ENCODE data around the gene CNTN6. TPM values are rescaled to one million over a fixed set of nuclear protein-coding genes. Genes with fewer than 3 reads are reported as not detected.

Gene CNTN6
- total and polyA plus RNA-seq, 2 of the 4 experiments (the other 2 are of a cell fraction), result not detected

DNA sequence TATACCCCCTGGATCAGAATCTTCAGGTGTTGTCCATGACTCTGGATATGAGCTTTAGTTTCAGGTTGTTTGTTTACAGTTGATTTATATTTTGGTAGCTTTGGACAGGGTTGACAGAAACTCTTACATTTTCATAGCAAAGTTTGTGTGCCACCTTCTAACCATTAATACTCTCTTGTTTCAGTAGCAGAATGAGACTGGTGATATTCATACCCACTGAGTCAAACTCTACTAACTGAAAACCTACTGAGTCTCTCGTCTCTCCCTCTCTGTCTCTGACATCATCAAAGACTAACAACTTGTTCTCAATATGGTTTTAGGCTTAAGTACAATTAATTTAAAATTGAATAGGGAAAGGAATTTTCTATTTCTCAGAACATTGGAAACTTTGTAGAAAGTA is 282.3 kb downstream of the CNTN6 start:
- no peak overlapping the region for H3K14ac ChIP-seq (replicated peaks; ENCODE audit: low read depth, low read length)
- H3K4me1 ChIP-seq (ENCODE audit: control insufficient read depth, insufficient read depth, low read length), result no peaks in the 10 kb centered on the region
- H3K9me3 ChIP-seq (ENCODE audit: control insufficient read depth, insufficient read depth, low read length), result peaks cover 4% of the 10 kb centered on the region
- no peak overlapping the region for H2AK9ac ChIP-seq (replicated peaks; ENCODE audit: low read depth, low read length, poor library complexity)
- H4K20me1 ChIP-seq (ENCODE audit: insufficient read depth, low read length), result no peaks in the 10 kb centered on the region
- no peak overlapping the region for H2BK120ac ChIP-seq (ENCODE audit: low read depth, low read length)
- dilution Hi-C loops (cut with HindIII; ENCODE audit: low sequenced_read_pairs, unreplicated experiment), result no loop called here
- H3K18ac ChIP-seq (ENCODE audit: low read depth, low read length), result no peak overlapping the region
- no peak overlapping the region for H4K91ac ChIP-seq (ENCODE audit: insufficient read depth, low read depth, low read length)
- H3K23ac ChIP-seq (ENCODE audit: low read depth, low read length), result no peak overlapping the region
- no peak overlapping the region for H2AFZ ChIP-seq (replicated peaks; ENCODE audit: low read length, poor library complexity)
- H3K9me1 ChIP-seq (ENCODE audit: insufficient read depth, low read length), result no peaks in the 10 kb centered on the region
- no peaks in the 10 kb centered on the region for H3K36me3 ChIP-seq (ENCODE audit: control insufficient read depth, insufficient read depth, low read length)
- no peak overlapping the region for H3K4me3 ChIP-seq (ENCODE audit: insufficient read depth, low read depth, low read length)
- H2BK5ac ChIP-seq (ENCODE audit: low read depth, low read length, poor library complexity, severe bottlenecking), result no peak overlapping the region
- H4K5ac ChIP-seq (ENCODE audit: low read depth, low read length), result no peak overlapping the region
- no peak overlapping the region for H2AK5ac ChIP-seq (ENCODE audit: low read depth, low read length)
- ATAC-seq (ENCODE audit: low read depth) (no peak), DNase-seq (no peak)
- no peak overlapping the region for H3K9ac ChIP-seq (ENCODE audit: low read depth, low read length)
- no peak overlapping the region for H3K4ac ChIP-seq (ENCODE audit: low read depth, low read length)
- in situ Hi-C loops (cut with MboI; ENCODE audit: low sequenced_read_pairs), result no loop called here
- H2BK20ac ChIP-seq (ENCODE audit: low read depth, low read length), result no peak overlapping the region
- no peak overlapping the region for H3K27ac ChIP-seq (ENCODE audit: insufficient read depth, low read length)
- intact Hi-C loops (cut with micrococcal nuclease), result no loop called here
- ChIA-PET POLR2A (ENCODE audit: unreplicated experiment) (no interaction called here), CTCF (no interaction called here)
- no peak overlapping the region for H4K8ac ChIP-seq (ENCODE audit: low read depth in 2 of 2, low read length in 2 of 2)
- WGBS, 2 experiments (ENCODE audit: extremely low coverage in 2 of 2, insufficient read length in 1 of 2), result no CpG with 5 or more reads among the region's 1 CpG
- no peaks in the 10 kb centered on the region for H3K27me3 ChIP-seq (ENCODE audit: control insufficient read depth, insufficient read depth, low read length)
- H3K79me1 ChIP-seq (ENCODE audit: low read depth in 1 of 2, low read length in 2 of 2), result no peaks in the 10 kb centered on the region
- TF ChIP-seq SMC3 (IDR thresholded peaks at IDR 0.05; ENCODE audit: low read depth, low read length), result no peak
- no TSS peak for BruUV-seq (replicated peaks)
- no peak overlapping the region for H3K56ac ChIP-seq (ENCODE audit: extremely low read depth, insufficient read depth, low read length)
- H2BK15ac ChIP-seq (ENCODE audit: low read depth, low read length), result no peak overlapping the region
- H3K4me2 ChIP-seq (ENCODE audit: low read depth, low read length), result no peak overlapping the region
